SK-N-MC (cell line): Measurements from ENCODE around the gene IFITM2.

Experiments
- DNase-seq: peaks from one replicate; pipeline ENCODE4 v3.0.0-alpha.2; 2011; ENCODE audit warnings: low read depth, low spot score
- H3K27ac ChIP-seq: fragments of 200-600 bp; sonication (generic); 2 replicates; pipeline ENCODE4 v1.5.1; 2016; ENCODE audit warnings: mixed run types
- H3K36me3 ChIP-seq: fragments of 200-600 bp; sonication (generic); 2 replicates; pipeline ENCODE4 v1.6.1; 2017; ENCODE audit warnings: antibody characterized with exemption, low read length, mixed read lengths; ENCODE audit not compliant: insufficient read depth
- H3K4me3 ChIP-seq: fragments of 200-600 bp; sonication (generic); 2 replicates; pipeline ENCODE4 v1.5.1; 2016
- H3K9ac ChIP-seq: fragments of 200-600 bp; sonication (generic); 2 replicates; pipeline ENCODE4 v1.8.0; 2017; ENCODE audit warnings: mixed run types, mixed read lengths; ENCODE audit not compliant: insufficient read length
- H3K9me3 ChIP-seq: fragments of 200-600 bp; sonication (generic); 2 replicates; pipeline ENCODE4 v1.6.1; 2017; ENCODE audit warnings: low read depth, mild to moderate bottlenecking, antibody characterized with exemption, low read length, moderate library complexity, mixed read lengths
- EZH2 ChIP-seq: fragments of 200-600 bp; sonication (generic); IDR thresholded peaks from one replicate; pipeline ENCODE4 v1.6.1; 2017; ENCODE audit warnings: antibody characterized with exemption
- FOXP2 ChIP-seq: optimal IDR thresholded peaks from 2 replicates; pipeline ENCODE3; 2011; ENCODE audit warnings: mild to moderate bottlenecking, moderate library complexity; ENCODE audit not compliant: insufficient read depth; ENCODE audit errors: extremely low read length, control extremely low read depth
- POLR2AphosphoS5 ChIP-seq: IDR thresholded peaks from 2 replicates; pipeline ENCODE4 v1.6.1; 2012; ENCODE audit warnings: mild to moderate bottlenecking, low read depth, low read length, borderline replicate concordance

Gene IFITM2

GRCh38 chr11:279966-280705 lies 27.5 kb upstream of the IFITM2 start:
- TF ChIP-seq FOXP2 (no peak), EZH2 (peak; percentile 26)
- Histone ChIP-seq H3K27ac (no peak overlapping the region), H3K4me3 (peak overlapping the region; percentile 40), H3K9me3 (no peaks in the 10 kb centered on the region; the same call in 1 of the 2 replicates), H3K36me3 (no peaks in the 10 kb centered on the region), H3K9ac (no peak overlapping the region)
- DNase-seq = no peak

GRCh38 chr11:280706-281485 lies 26.7 kb upstream of the IFITM2 start:
- no peak for DNase-seq
- H3K36me3 ChIP-seq = no peaks in the 10 kb centered on the region
- H3K27ac ChIP-seq = no peak overlapping the region
- TF ChIP-seq POLR2AphosphoS5 (no peak), EZH2 (peak; percentile 42)
- no peak overlapping the region for H3K9ac ChIP-seq
- H3K4me3 ChIP-seq = peak overlapping the region; percentile 40; the same call in 1 of the 2 replicates
- no peaks in the 10 kb centered on the region; the same call in 1 of the 2 replicates for H3K9me3 ChIP-seq

GRCh38 chr11:281486-282161 lies 26.0 kb upstream of the IFITM2 start:
- DNase-seq = no peak
- H3K9me3 ChIP-seq = no peaks in the 10 kb centered on the region; the same call in 1 of the 2 replicates
- H3K36me3 ChIP-seq = no peaks in the 10 kb centered on the region
- H3K27ac ChIP-seq = no peak overlapping the region
- no peak for TF ChIP-seq POLR2AphosphoS5
- no peak for TF ChIP-seq FOXP2
- TF ChIP-seq EZH2 = no peak
- no peak overlapping the region for H3K4me3 ChIP-seq
- no peak overlapping the region for H3K9ac ChIP-seq

GRCh38 chr11:282171-282570 lies 25.4 kb upstream of the IFITM2 start:
- H3K9ac ChIP-seq = no peak overlapping the region
- no peak for TF ChIP-seq POLR2AphosphoS5
- TF ChIP-seq FOXP2 = no peak
- no peak for TF ChIP-seq EZH2
- no peak overlapping the region for H3K4me3 ChIP-seq
- DNase-seq = no peak
- no peaks in the 10 kb centered on the region for H3K9me3 ChIP-seq
- H3K36me3 ChIP-seq = no peaks in the 10 kb centered on the region
- no peak overlapping the region for H3K27ac ChIP-seq

GRCh38 chr11:282630-283360 lies 24.8 kb upstream of the IFITM2 start:
- no peak overlapping the region for H3K9ac ChIP-seq
- DNase-seq = no peak
- TF ChIP-seq POLR2AphosphoS5 (no peak), FOXP2 (no peak)
- no peaks in the 10 kb centered on the region for H3K36me3 ChIP-seq
- no peak overlapping the region for H3K27ac ChIP-seq
- no peak overlapping the region for H3K4me3 ChIP-seq
- no peaks in the 10 kb centered on the region for H3K9me3 ChIP-seq

GRCh38 chr11:283405-284104 lies 24.1 kb upstream of the IFITM2 start:
- no peak overlapping the region for H3K27ac ChIP-seq
- TF ChIP-seq FOXP2 (no peak), EZH2 (no peak), POLR2AphosphoS5 (no peak)

GRCh38 chr11:284105-285020 lies 23.3 kb upstream of the IFITM2 start:
- no peak for DNase-seq
- TF ChIP-seq POLR2AphosphoS5 = no peak
- TF ChIP-seq FOXP2 = no peak
- TF ChIP-seq EZH2 = no peak
- H3K27ac ChIP-seq = no peak overlapping the region
- no peaks in the 10 kb centered on the region for H3K36me3 ChIP-seq
- no peak overlapping the region for H3K4me3 ChIP-seq
- H3K9me3 ChIP-seq = no peaks in the 10 kb centered on the region
- H3K9ac ChIP-seq = no peak overlapping the region

More at GRCh38 chr11:283405-284104, 24.1 kb upstream of the IFITM2 start:
- no peak for DNase-seq
- H3K9ac ChIP-seq = no peak overlapping the region
- no peaks in the 10 kb centered on the region for H3K36me3 ChIP-seq
- no peaks in the 10 kb centered on the region for H3K9me3 ChIP-seq
- no peak overlapping the region for H3K4me3 ChIP-seq
